BE2C (cell line): Measurements from ENCODE around the gene KRTAP9-6. TPM values are rescaled to one million over a fixed set of nuclear protein-coding genes. Genes with fewer than 3 reads are reported as not detected.
"Not testable (repeated sequence)": the region's sequence is repeated elsewhere in the genome, so short reads cannot be mapped to it uniquely, and the experiment has no call there.

Source experiments
- DNase-seq: peaks from one replicate; pipeline ENCODE4 v3.0.0-alpha.2; 2020
- H3K27me3 ChIP-seq: fragments of 250-450 bp; sonication (Bioruptor Pico); 2 replicates; pipeline ENCODE4 v1.5.1; 2020; ENCODE audit warnings: mild to moderate bottlenecking
- H3K36me3 ChIP-seq: fragments of 250-450 bp; sonication (Bioruptor Pico); 2 replicates; pipeline ENCODE4 v1.5.1; 2020; ENCODE audit warnings: mild to moderate bottlenecking
- H3K4me1 ChIP-seq: fragments of 250-450 bp; sonication (Bioruptor Pico); 2 replicates; pipeline ENCODE4 v1.5.1; 2020
- H3K4me3 ChIP-seq: 2 replicates; pipeline ENCODE4 v1.5.1; 2011; ENCODE audit warnings: low read depth, low read length
- H3K9me3 ChIP-seq: fragments of 250-450 bp; sonication (Bioruptor Pico); 2 replicates; pipeline ENCODE4 v1.5.1; 2020
- CTCF ChIP-seq: IDR thresholded peaks from 2 replicates; pipeline ENCODE4 v1.5.1; 2012; ENCODE audit warnings: mild to moderate bottlenecking, low read depth, low read length
- polyA plus RNA-seq: library from polyadenylated mRNA; unstranded; fragments of >200 nt; gene quantifications from one replicate; pipeline ENCODE4 v1.2.1, GENCODE V29; 2012; ENCODE audit warnings: low read depth, missing spikeins; ENCODE audit not compliant: insufficient read length, insufficient read depth

KRTAP9-6 gene
- not detected for polyA plus RNA-seq

DNA sequence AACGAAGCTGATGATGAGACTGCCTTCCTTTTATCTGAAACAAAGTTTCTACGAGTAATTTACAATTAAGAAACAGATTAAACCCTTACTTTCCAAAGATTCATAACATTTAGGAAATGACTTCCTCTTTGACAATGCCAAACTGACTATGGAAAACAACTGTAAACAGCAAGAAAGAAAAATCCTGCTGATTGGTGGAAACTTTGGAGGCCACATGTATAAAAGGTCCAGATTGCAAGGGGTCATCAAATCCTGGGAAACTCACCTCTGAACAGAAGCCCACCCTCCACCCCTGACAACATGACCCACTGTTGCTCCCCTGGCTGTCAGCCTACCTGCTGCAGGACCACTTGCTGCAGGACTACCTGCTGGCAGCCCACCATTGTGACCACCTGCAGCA is at the start of gene KRTAP9-6:
Gene KRTAP9-6, plus strand, starts transcription at position 301 of the 400 bp plus-strand sequence. Its CDS starts 0 bp downstream, at position 301.
- H3K27me3 ChIP-seq, result peaks cover 18% of the 10 kb centered on the region
- no peak for DNase-seq
- H3K9me3 ChIP-seq, result no peaks in the 10 kb centered on the region
- H3K4me3 ChIP-seq, result no peak within 1 kb of the TSS
- no peak for TF ChIP-seq CTCF
- H3K4me1 ChIP-seq, result no peaks in the 10 kb centered on the region
- H3K36me3 ChIP-seq, result no peaks in the 10 kb centered on the region

- Histone ChIP-seq H3K27me3 (peaks cover 43% of the 10 kb centered on the region), H3K36me3 (no peaks in the 10 kb centered on the region), H3K4me1 (no peaks in the 10 kb centered on the region), H3K9me3 (no peaks in the 10 kb centered on the region), H3K4me3 (no peak overlapping the region)
- TF ChIP-seq CTCF, result no peak
- no peak for DNase-seq
These were observed 49.5 kb upstream of the KRTAP9-6 start for GRCh38 chr17:41215681-41216080.

- DNase-seq, result no peak
- TF ChIP-seq CTCF, result no peak
- Histone ChIP-seq H3K4me3 (no peak overlapping the region), H3K27me3 (peaks cover 39% of the 10 kb centered on the region), H3K9me3 (no peaks in the 10 kb centered on the region), H3K4me1 (no peaks in the 10 kb centered on the region), H3K36me3 (no peaks in the 10 kb centered on the region)
These were observed 41.4 kb upstream of the KRTAP9-6 start for GRCh38 chr17:41223821-41224220.

DNA sequence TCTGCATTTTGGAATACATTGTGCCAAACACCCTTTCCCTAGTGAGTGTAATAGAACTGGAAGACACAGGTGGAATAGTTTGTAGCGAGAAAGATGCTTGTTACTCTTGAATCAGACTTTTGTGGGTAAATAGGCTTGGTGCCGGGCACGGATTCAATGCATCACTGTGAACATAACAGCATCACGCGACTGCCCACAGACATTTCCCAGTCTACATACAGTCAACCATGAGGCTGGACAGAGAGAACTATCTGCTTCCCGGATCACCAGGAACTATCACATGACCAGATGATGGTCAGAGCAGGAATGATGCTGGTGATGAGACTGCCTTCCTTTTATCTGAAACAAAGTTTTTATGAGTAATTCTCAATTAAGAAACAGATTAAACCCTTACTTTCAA is 39.1 kb upstream of the KRTAP9-6 start:
- Histone ChIP-seq H3K27me3 (peaks cover 41% of the 10 kb centered on the region), H3K4me3 (no peak overlapping the region), H3K9me3 (no peaks in the 10 kb centered on the region), H3K4me1 (no peaks in the 10 kb centered on the region), H3K36me3 (no peaks in the 10 kb centered on the region)
- no peak for TF ChIP-seq CTCF
- no peak for DNase-seq

GRCh38 chr17:41226598-41227095 is 38.5 kb upstream of the KRTAP9-6 start, which contains the start of gene KRTAP9-2:
Gene KRTAP9-2, plus strand, starts transcription at chr17:41226648. Its CDS starts 7 bp downstream, at chr17:41226655.
- not testable (repeated sequence) for H3K4me1 ChIP-seq, H3K4me3 ChIP-seq, H3K36me3 ChIP-seq, DNase-seq, H3K9me3 ChIP-seq
- H3K27me3 ChIP-seq, result peaks cover 45% of the 10 kb centered on the region

DNA sequence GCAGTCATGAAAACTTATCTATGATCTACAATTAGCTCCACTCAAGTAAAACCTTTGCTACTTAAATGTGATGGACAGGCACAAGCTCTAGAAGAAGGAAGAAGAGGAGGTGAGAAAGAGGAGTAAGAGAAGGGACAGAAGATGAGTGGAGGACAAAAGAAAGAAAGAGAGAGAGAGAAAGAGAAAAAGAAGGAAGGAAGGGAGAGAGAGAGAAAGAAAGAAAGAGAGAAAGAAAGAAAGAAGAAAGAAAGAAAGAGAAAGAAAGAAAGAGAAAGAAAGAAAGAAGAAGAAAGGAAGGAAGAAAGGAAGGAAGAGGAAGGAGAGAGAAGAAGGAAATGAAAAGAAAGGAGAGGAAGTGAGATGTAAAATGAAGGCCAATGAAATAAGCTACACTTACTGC is 35.1 kb upstream of the KRTAP9-6 start:
- TF ChIP-seq CTCF, result no peak
- no peak for DNase-seq
- Histone ChIP-seq H3K4me3 (no peak overlapping the region), H3K4me1 (no peaks in the 10 kb centered on the region), H3K36me3 (no peaks in the 10 kb centered on the region), H3K27me3 (peaks cover 48% of the 10 kb centered on the region), H3K9me3 (no peaks in the 10 kb centered on the region)
